Islet precursor cell (in vitro differentiated cells): Measurements from ENCODE around the gene TNS1.

ENCODE experiments used
- DNase-seq: peaks from one replicate; pipeline ENCODE4 v3.0.0-alpha.2; 2018

The TNS1 gene

GRCh38 chr2:217909156-217909820 is 93.5 kb downstream of the TNS1 start:
- no peak for DNase-seq

- DNase-seq: no peak
Measured at GRCh38 chr2:217908544-217908943, 94.3 kb downstream of the TNS1 start.

- no peak for DNase-seq
Measured at GRCh38 chr2:217907266-217907665, 95.5 kb downstream of the TNS1 start.

- DNase-seq: no peak
Measured at GRCh38 chr2:217906798-217907197, 96.0 kb downstream of the TNS1 start.

- no peak for DNase-seq
Measured at GRCh38 chr2:217905896-217906295, 96.9 kb downstream of the TNS1 start.

GRCh38 chr2:217905395-217905794 is 97.4 kb downstream of the TNS1 start:
- DNase-seq: no peak

- DNase-seq: no peak
Measured at GRCh38 chr2:217904614-217904965, 98.2 kb downstream of the TNS1 start.

- no peak for DNase-seq
Measured at GRCh38 chr2:217903859-217904613, 98.8 kb downstream of the TNS1 start.

- DNase-seq: no peak
Measured at GRCh38 chr2:217903142-217903858, 99.5 kb downstream of the TNS1 start.

- no peak for DNase-seq
Measured at GRCh38 chr2:217902379-217903141, 100.2 kb downstream of the TNS1 start.

GRCh38 chr2:217901835-217902378 is 100.9 kb downstream of the TNS1 start:
- no peak for DNase-seq

- DNase-seq: no peak
Measured at GRCh38 chr2:217901400-217901799, 101.4 kb downstream of the TNS1 start.

- no peak for DNase-seq
Measured at GRCh38 chr2:217900780-217901360, 101.9 kb downstream of the TNS1 start.

- no peak for DNase-seq
Measured at GRCh38 chr2:217900010-217900779, 102.6 kb downstream of the TNS1 start.

- DNase-seq: peak; percentile 96
Measured at GRCh38 chr2:217899231-217900009, 103.4 kb downstream of the TNS1 start.

GRCh38 chr2:217897816-217898806 is 104.7 kb downstream of the TNS1 start:
- DNase-seq: no peak

GRCh38 chr2:217897091-217897715 is 105.6 kb downstream of the TNS1 start:
- no peak for DNase-seq

- DNase-seq: no peak
Measured at GRCh38 chr2:217895070-217895635, 107.6 kb downstream of the TNS1 start.

- DNase-seq: no peak
Measured at GRCh38 chr2:217893440-217893839, 109.4 kb downstream of the TNS1 start.
